Inflammatory macrophage (primary cell): Measurements from ENCODE around the gene TMEM258.
A peak's percentile ranks its signal among the peaks of the same experiment; 100 is the strongest.

Source experiments
- DNase-seq, 2 donors: peaks; one replicate each; pipeline ENCODE4 v3.0.0-alpha.2; 2020 to 2022

The TMEM258 gene

GRCh38 chr11:61795459-61795858 is 3.1 kb upstream of the TMEM258 start:
- no peak for DNase-seq

GRCh38 chr11:61794579-61794978 is 2.2 kb upstream of the TMEM258 start:
- DNase-seq = no peak

GRCh38 chr11:61793829-61794204 is 1.4 kb upstream of the TMEM258 start:
- DNase-seq = no peak

- DNase-seq = no peak
Observed at GRCh38 chr11:61793083-61793828, 857 bp upstream of the TMEM258 start.

GRCh38 chr11:61791737-61792309 is 576 bp downstream of the TMEM258 start:
- DNase-seq = peak; percentile 64 to 75

- DNase-seq = peak; percentile 29 to 53
Observed at GRCh38 chr11:61787928-61788491, 4.4 kb downstream of the TMEM258 start.

GRCh38 chr11:61785837-61786402 is 6.5 kb downstream of the TMEM258 start:
- DNase-seq = no peak

- no peak for DNase-seq
Observed at GRCh38 chr11:61784506-61784805, 7.9 kb downstream of the TMEM258 start.

GRCh38 chr11:61783717-61784505 is 8.5 kb downstream of the TMEM258 start:
- no peak for DNase-seq

- DNase-seq = no peak
Observed at GRCh38 chr11:61782841-61783240, 9.6 kb downstream of the TMEM258 start.

- no peak for DNase-seq
Observed at GRCh38 chr11:61782299-61782698, 10.1 kb downstream of the TMEM258 start.

- no peak for DNase-seq
Observed at GRCh38 chr11:61781585-61781984, 10.8 kb downstream of the TMEM258 start.

- DNase-seq = no peak
Observed at GRCh38 chr11:61780581-61781162, 11.7 kb downstream of the TMEM258 start.

GRCh38 chr11:61779666-61780525 is 12.5 kb downstream of the TMEM258 start:
- no peak for DNase-seq

GRCh38 chr11:61778920-61779650 is 13.3 kb downstream of the TMEM258 start:
- DNase-seq = no peak

- DNase-seq = no peak
Observed at GRCh38 chr11:61778357-61778886, 14.0 kb downstream of the TMEM258 start.

GRCh38 chr11:61777234-61778090 is 14.9 kb downstream of the TMEM258 start:
- peak in 1 of 2 donors; percentile 9 for DNase-seq

GRCh38 chr11:61776561-61777075 is 15.8 kb downstream of the TMEM258 start:
- DNase-seq = peak; percentile 82 to 85
